Stomach (tissue), 4 donors: ENCODE results near the gene MMP8.

ENCODE experiments used
- CTCF ChIP-seq, 7 experiments: fragments of 450-650 bp in 4 of 7; fragments of 200-600 bp in 3 of 7; sonication (generic) in 3 of 7; IDR thresholded peaks; one replicate each; pipeline ENCODE4 v1.5.1; 2016 to 2019; ENCODE audit warnings: antibody characterized with exemption in 7 of 7, control low read depth in 2 of 7, mild to moderate bottlenecking in 1 of 7
- EP300 ChIP-seq: sonication (generic); formaldehyde crosslinking; IDR thresholded peaks from one replicate; pipeline ENCODE4 v1.6.1; 2017; ENCODE audit warnings: antibody characterized with exemption
- POLR2A ChIP-seq, 4 donors: fragments of 450-650 bp; IDR thresholded peaks; one replicate each; pipeline ENCODE4 v1.6.1; 2016; ENCODE audit warnings: antibody characterized with exemption in 4 of 4, control low read depth in 2 of 4, mild to moderate bottlenecking in 1 of 4, moderate library complexity in 1 of 4
- POLR2AphosphoS5 ChIP-seq, 3 donors: sonication (generic); formaldehyde crosslinking; IDR thresholded peaks; one replicate each; pipeline ENCODE4 v1.6.1; 2016; ENCODE audit warnings: antibody characterized with exemption in 3 of 3

- TF ChIP-seq CTCF (IDR thresholded peaks at IDR 0.05) (no peak), POLR2A (IDR thresholded peaks at IDR 0.05) (no peak), POLR2AphosphoS5 (IDR thresholded peaks at IDR 0.05) (no peak), EP300 (no peak)
Observed at GRCh38 chr11:102704841-102705240, 19.9 kb downstream of the MMP8 start.
